ENCODE results near the gene WWOX. TPM values are rescaled to one million over a fixed set of nuclear protein-coding genes. Genes with fewer than 3 reads are reported as not detected.
A peak's percentile ranks its signal among the peaks of the same experiment; 100 is the strongest.

WWOX gene
- total and polyA plus RNA-seq, 7 donors = 7.1 to 46.8 (median 16.1) TPM

DNA sequence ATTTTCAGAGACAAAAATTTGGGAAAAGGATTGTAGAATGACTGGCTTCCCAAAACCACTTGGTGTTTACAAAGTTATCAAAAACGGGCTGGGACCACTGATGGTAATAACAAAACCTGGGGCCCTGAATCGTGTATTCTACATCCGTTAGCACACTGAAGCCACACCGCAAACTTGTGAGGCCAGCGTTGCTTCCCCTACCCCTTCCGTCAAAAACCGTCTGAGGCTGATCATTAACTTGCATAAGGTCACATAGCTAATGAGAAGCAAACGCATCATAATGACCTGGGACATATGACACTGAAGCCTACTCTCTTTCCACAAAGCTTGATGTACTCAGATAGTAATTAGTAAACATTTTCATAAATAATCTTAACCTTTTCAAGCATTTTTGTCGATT, 796.8 kb downstream of the WWOX start:
- Histone ChIP-seq H3K4me3 (no peak overlapping the region), H3K27ac (no peak overlapping the region), H3K36me3 (no peaks in the 10 kb centered on the region), H3K9me3 (no peaks in the 10 kb centered on the region), H3K4me1 (peaks cover 0 to 18% (median 5%) of the 10 kb centered on the region in 4 donors), H3K27me3 (no peaks in the 10 kb centered on the region)
- intact Hi-C loops (cut with DNase I) = no loop called here
- no peak for DNase-seq
- WGBS, 2 donors = 82 to 85% methylated on average over 9 of the region's 9 CpGs
- no peak for TF ChIP-seq POLR2AphosphoS5 (IDR thresholded peaks at IDR 0.05)
- no peak for TF ChIP-seq EP300 (IDR thresholded peaks at IDR 0.05)
- TF ChIP-seq POLR2A (IDR thresholded peaks at IDR 0.05) = no peak
- TF ChIP-seq, protein P1, sequence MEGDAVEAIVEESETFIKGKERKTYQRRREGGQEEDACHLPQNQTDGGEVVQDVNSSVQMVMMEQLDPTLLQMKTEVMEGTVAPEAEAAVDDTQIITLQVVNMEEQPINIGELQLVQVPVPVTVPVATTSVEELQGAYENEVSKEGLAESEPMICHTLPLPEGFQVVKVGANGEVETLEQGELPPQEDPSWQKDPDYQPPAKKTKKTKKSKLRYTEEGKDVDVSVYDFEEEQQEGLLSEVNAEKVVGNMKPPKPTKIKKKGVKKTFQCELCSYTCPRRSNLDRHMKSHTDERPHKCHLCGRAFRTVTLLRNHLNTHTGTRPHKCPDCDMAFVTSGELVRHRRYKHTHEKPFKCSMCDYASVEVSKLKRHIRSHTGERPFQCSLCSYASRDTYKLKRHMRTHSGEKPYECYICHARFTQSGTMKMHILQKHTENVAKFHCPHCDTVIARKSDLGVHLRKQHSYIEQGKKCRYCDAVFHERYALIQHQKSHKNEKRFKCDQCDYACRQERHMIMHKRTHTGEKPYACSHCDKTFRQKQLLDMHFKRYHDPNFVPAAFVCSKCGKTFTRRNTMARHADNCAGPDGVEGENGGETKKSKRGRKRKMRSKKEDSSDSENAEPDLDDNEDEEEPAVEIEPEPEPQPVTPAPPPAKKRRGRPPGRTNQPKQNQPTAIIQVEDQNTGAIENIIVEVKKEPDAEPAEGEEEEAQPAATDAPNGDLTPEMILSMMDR (IDR thresholded peaks at IDR 0.05) = no peak

DNA sequence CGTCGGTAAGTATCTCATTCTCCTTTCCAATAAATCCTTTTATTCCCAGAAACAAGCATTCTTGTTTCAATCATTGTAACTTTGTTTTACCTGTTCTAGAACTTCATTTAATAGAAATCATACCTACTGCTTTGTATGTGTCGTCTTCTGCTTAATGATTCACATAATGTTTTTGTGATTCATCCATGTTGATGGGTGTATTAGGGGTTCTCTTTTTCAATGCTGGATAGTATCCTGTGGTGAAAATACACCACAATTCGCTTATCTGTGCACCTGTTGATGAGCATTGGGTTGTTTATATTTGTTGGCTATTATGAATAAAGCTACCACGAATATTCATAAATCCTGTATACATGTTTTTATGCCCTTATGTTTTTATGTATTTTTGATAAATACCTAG, 797.8 kb downstream of the WWOX start:
- WGBS, 2 donors = 69 to 86% methylated on average over 5 of the region's 5 CpGs
- Histone ChIP-seq H3K27me3 (no peaks in the 10 kb centered on the region), H3K9me3 (no peaks in the 10 kb centered on the region), H3K4me3 (no peak overlapping the region), H3K36me3 (no peaks in the 10 kb centered on the region), H3K4me1 (peaks cover 0 to 18% (median 5%) of the 10 kb centered on the region in 4 donors), H3K27ac (no peak overlapping the region)
- TF ChIP-seq, protein P1 (IDR thresholded peaks at IDR 0.05) = no peak
- no peak for TF ChIP-seq POLR2A (IDR thresholded peaks at IDR 0.05)
- no peak for TF ChIP-seq POLR2AphosphoS5 (IDR thresholded peaks at IDR 0.05)
- no peak for TF ChIP-seq EP300 (IDR thresholded peaks at IDR 0.05)
- intact Hi-C loops (cut with DNase I) = no loop called here
- no peak for DNase-seq

DNA sequence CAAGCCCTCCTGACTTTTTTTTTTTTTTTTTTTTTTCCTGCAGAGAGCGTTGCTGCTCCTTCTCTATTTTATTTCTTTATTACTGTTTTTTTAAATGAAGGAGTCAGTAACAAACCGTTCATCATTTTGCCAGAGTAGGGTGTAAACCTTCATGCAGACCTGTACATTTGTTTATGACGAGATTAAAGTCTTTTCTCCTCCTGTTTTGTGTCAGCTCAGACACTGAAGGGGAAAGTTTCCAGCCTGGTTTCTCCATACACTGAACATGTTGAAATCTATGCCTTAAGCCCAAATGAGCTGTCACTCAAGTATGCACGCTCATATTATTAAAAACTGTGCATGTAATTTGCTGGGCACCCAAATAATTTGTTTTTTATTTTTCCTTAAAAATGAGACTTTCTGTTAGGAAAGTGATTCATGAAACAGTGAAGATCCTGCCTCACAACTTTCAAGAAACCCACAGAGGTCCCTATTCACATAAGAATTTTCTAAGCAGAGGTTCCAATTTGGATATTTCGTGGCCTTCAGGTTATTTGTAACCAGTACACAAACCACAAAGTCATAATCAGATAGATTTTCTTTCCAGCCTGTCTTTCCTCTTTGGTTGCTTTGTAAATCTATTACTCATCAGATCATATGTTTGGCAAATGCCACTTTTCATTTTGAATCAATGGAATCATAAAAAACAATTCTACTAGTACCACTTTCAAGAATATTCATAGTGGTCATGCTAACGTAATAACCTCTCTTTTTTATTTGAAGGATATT, 800.8 kb downstream of the WWOX start:
- intact Hi-C loops (cut with DNase I) = loop anchor here (10.0 kb wide), 1 partner anchor 705 kb away; the partner anchor contains the start of gene MAF
- TF ChIP-seq POLR2A (IDR thresholded peaks at IDR 0.05) (no peak), EP300 (IDR thresholded peaks at IDR 0.05) (peak in 1 of 4 donors; percentile 37), POLR2AphosphoS5 (IDR thresholded peaks at IDR 0.05) (peak; percentile 24 to 83 (median 79))
- TF ChIP-seq, protein P1 (IDR thresholded peaks at IDR 0.05) = no peak
- 61 to 73% methylated on average over 6 of the region's 6 CpGs for WGBS, 2 donors

DNA sequence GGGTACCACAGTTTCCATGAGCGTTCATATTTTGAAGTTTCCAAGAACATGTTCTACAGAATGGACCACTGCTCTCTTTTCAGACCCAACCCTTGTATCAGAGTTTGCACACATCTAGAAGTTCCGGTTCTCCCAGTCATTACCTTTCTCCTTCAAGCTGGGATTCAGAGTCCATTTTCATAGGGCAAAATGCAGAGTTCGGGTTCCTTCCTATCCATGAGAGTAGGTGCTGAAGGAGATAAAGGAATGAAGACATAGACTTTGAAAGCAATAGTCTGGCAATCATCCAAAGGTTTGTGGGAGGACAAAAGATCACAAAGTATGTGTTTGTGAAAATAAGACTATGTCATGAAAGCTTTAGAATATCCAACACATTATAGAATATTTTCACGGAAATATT, 801.5 kb downstream of the WWOX start:
- intact Hi-C loops (cut with DNase I) = loop anchor here (10.0 kb wide), 1 partner anchor 704 kb away; the partner anchor contains the start of gene MAF
- peaks cover 0 to 18% (median 5%) of the 10 kb centered on the region in 4 donors for H3K4me1 ChIP-seq
- H3K27me3 ChIP-seq = no peaks in the 10 kb centered on the region
- no peaks in the 10 kb centered on the region for H3K9me3 ChIP-seq
- TF ChIP-seq POLR2A (IDR thresholded peaks at IDR 0.05) = no peak
- TF ChIP-seq, protein P1 (IDR thresholded peaks at IDR 0.05) = no peak
- TF ChIP-seq POLR2AphosphoS5 (IDR thresholded peaks at IDR 0.05) = no peak
- TF ChIP-seq EP300 (IDR thresholded peaks at IDR 0.05) = no peak
- WGBS, 2 donors = 87 to 90% methylated on average over 4 of the region's 4 CpGs
- no peaks in the 10 kb centered on the region for H3K36me3 ChIP-seq
- DNase-seq = no peak
- H3K4me3 ChIP-seq = no peak overlapping the region
- no peak overlapping the region for H3K27ac ChIP-seq

More for the DNA sequence above, 800.8 kb downstream of the WWOX start:
- DNase-seq = no peak
- Histone ChIP-seq H3K4me3 (no peak overlapping the region), H3K36me3 (no peaks in the 10 kb centered on the region), H3K27ac (no peak overlapping the region), H3K27me3 (no peaks in the 10 kb centered on the region), H3K9me3 (no peaks in the 10 kb centered on the region), H3K4me1 (peaks cover 0 to 18% (median 5%) of the 10 kb centered on the region in 4 donors)
